HUES64 (cell line): Measurements from ENCODE around the gene USP6NL.

Source experiments
- H3K27ac ChIP-seq: 2 replicates; pipeline ENCODE4 v1.7.0; 2013; ENCODE audit warnings: low read depth, low read length, inconsistent platforms
- H3K27me3 ChIP-seq: 2 replicates; pipeline ENCODE4 v1.6.1; 2013; ENCODE audit warnings: mild to moderate bottlenecking, low read length; ENCODE audit not compliant: insufficient read depth
- H3K36me3 ChIP-seq: 2 replicates; pipeline ENCODE4 v1.6.1; 2013; ENCODE audit warnings: mild to moderate bottlenecking, low read length; ENCODE audit not compliant: insufficient read depth
- H3K4me1 ChIP-seq: 2 replicates; pipeline ENCODE4 v1.6.1; 2013; ENCODE audit warnings: mild to moderate bottlenecking, low read length, moderate library complexity; ENCODE audit not compliant: insufficient read depth
- H3K4me3 ChIP-seq: 2 replicates; pipeline ENCODE4 v1.5.1; 2013; ENCODE audit warnings: mild to moderate bottlenecking, low read length, moderate library complexity
- H3K9ac ChIP-seq: 2 replicates; pipeline ENCODE4 v1.6.1; 2013; ENCODE audit warnings: mild to moderate bottlenecking, low read depth, low read length
- H3K9me3 ChIP-seq: 2 replicates; pipeline ENCODE4 v1.6.1; 2013; ENCODE audit warnings: low read depth, low read length; ENCODE audit not compliant: insufficient read depth
- WGBS: fragments of 150-250, 120-280 bp; methylation state at CpG from one replicate; pipeline ENCODE4 v1.1.7; 2013; ENCODE audit warnings: missing lambda C conversion rate; 5-methylcytosine and 5-hydroxymethylcytosine counted together

The USP6NL gene

GRCh38 chr10:11430421-11431215, 180.8 kb downstream of the USP6NL start:
- no peaks in the 10 kb centered on the region for H3K36me3 ChIP-seq
- 92% methylated on average over 23 of the region's 23 CpGs for WGBS

GRCh38 chr10:11429439-11430052, 181.9 kb downstream of the USP6NL start:
- H3K9ac ChIP-seq: no peak overlapping the region

More at GRCh38 chr10:11430421-11431215, 180.8 kb downstream of the USP6NL start:
- Histone ChIP-seq H3K27ac (no peak overlapping the region), H3K4me3 (no peak overlapping the region), H3K4me1 (peaks cover 20% of the 10 kb centered on the region), H3K9me3 (no peaks in the 10 kb centered on the region), H3K9ac (no peak overlapping the region), H3K27me3 (no peaks in the 10 kb centered on the region)

GRCh38 chr10:11425676-11426075, 185.8 kb downstream of the USP6NL start:
- no peak overlapping the region for H3K9ac ChIP-seq
- no peaks in the 10 kb centered on the region for H3K36me3 ChIP-seq
- 97% methylated on average over 2 of the region's 2 CpGs for WGBS
- H3K4me1 ChIP-seq: peaks cover under 1% of the 10 kb centered on the region; the same call in 1 of the 2 replicates
- H3K27ac ChIP-seq: no peak overlapping the region
- H3K9me3 ChIP-seq: no peaks in the 10 kb centered on the region
- H3K27me3 ChIP-seq: no peaks in the 10 kb centered on the region
- H3K4me3 ChIP-seq: no peak overlapping the region

More at GRCh38 chr10:11429439-11430052, 181.9 kb downstream of the USP6NL start:
- 87% methylated on average over 8 of the region's 8 CpGs for WGBS
- Histone ChIP-seq H3K27ac (no peak overlapping the region), H3K4me3 (no peak overlapping the region), H3K9me3 (no peaks in the 10 kb centered on the region), H3K27me3 (no peaks in the 10 kb centered on the region), H3K4me1 (peaks cover 9% of the 10 kb centered on the region), H3K36me3 (no peaks in the 10 kb centered on the region)

GRCh38 chr10:11425296-11425610, 186.2 kb downstream of the USP6NL start:
- no peaks in the 10 kb centered on the region for H3K36me3 ChIP-seq
- no peaks in the 10 kb centered on the region for H3K4me1 ChIP-seq
- no peak overlapping the region for H3K27ac ChIP-seq
- H3K9me3 ChIP-seq: no peaks in the 10 kb centered on the region
- WGBS: 95% methylated on average over 3 of the region's 3 CpGs
- H3K9ac ChIP-seq: no peak overlapping the region
- no peak overlapping the region for H3K4me3 ChIP-seq
- no peaks in the 10 kb centered on the region for H3K27me3 ChIP-seq

- no peaks in the 10 kb centered on the region for H3K9me3 ChIP-seq
- no peak overlapping the region for H3K27ac ChIP-seq
- no peak overlapping the region for H3K4me3 ChIP-seq
- no peaks in the 10 kb centered on the region for H3K36me3 ChIP-seq
- no peaks in the 10 kb centered on the region for H3K4me1 ChIP-seq
- 31% methylated on average over 10 of the region's 11 CpGs for WGBS
- no peaks in the 10 kb centered on the region for H3K27me3 ChIP-seq
- no peak overlapping the region for H3K9ac ChIP-seq
Measured at GRCh38 chr10:11424456-11425295, 186.8 kb downstream of the USP6NL start.

GRCh38 chr10:11416974-11417373, 194.5 kb downstream of the USP6NL start:
- 94% methylated on average over 2 of the region's 2 CpGs for WGBS
- no peaks in the 10 kb centered on the region for H3K27me3 ChIP-seq
- no peaks in the 10 kb centered on the region for H3K36me3 ChIP-seq
- H3K9me3 ChIP-seq: 0 out of 2 replicates have a peak, but pooled peaks cover 3% of the 10 kb centered on the region
- H3K27ac ChIP-seq: no peak overlapping the region
- no peak overlapping the region for H3K4me3 ChIP-seq
- H3K4me1 ChIP-seq: no peaks in the 10 kb centered on the region
- no peak overlapping the region for H3K9ac ChIP-seq

GRCh38 chr10:11415095-11415494, 196.4 kb downstream of the USP6NL start:
- Histone ChIP-seq H3K9me3 (0 out of 2 replicates have a peak, but pooled peaks cover 3% of the 10 kb centered on the region), H3K9ac (no peak overlapping the region), H3K27me3 (no peaks in the 10 kb centered on the region), H3K27ac (no peak overlapping the region), H3K4me1 (peaks cover 3% of the 10 kb centered on the region; the same call in 1 of the 2 replicates), H3K4me3 (no peak overlapping the region), H3K36me3 (no peaks in the 10 kb centered on the region)
- WGBS: 92% methylated on average over 5 of the region's 5 CpGs

- Histone ChIP-seq H3K36me3 (no peaks in the 10 kb centered on the region), H3K4me3 (no peak overlapping the region), H3K9me3 (0 out of 2 replicates have a peak, but pooled peaks cover 3% of the 10 kb centered on the region), H3K27me3 (no peaks in the 10 kb centered on the region), H3K9ac (no peak overlapping the region), H3K4me1 (peaks cover 6% of the 10 kb centered on the region; the same call in 1 of the 2 replicates), H3K27ac (no peak overlapping the region)
- 92% methylated on average over 7 of the region's 7 CpGs for WGBS
Measured at GRCh38 chr10:11414314-11415038, 197.0 kb downstream of the USP6NL start.

- H3K36me3 ChIP-seq: no peaks in the 10 kb centered on the region
- no peaks in the 10 kb centered on the region for H3K27me3 ChIP-seq
- WGBS: 92% methylated on average over 2 of the region's 2 CpGs
- H3K9me3 ChIP-seq: no peaks in the 10 kb centered on the region
- H3K9ac ChIP-seq: no peak overlapping the region
- no peak overlapping the region for H3K27ac ChIP-seq
- H3K4me1 ChIP-seq: peaks cover 6% of the 10 kb centered on the region; the same call in 1 of the 2 replicates
- H3K4me3 ChIP-seq: no peak overlapping the region
Measured at GRCh38 chr10:11411926-11412545, 199.4 kb downstream of the USP6NL start.

GRCh38 chr10:11409357-11409756, 202.1 kb downstream of the USP6NL start:
- H3K27ac ChIP-seq: no peak overlapping the region
- peaks cover 6% of the 10 kb centered on the region; the same call in 1 of the 2 replicates for H3K4me1 ChIP-seq
- H3K27me3 ChIP-seq: no peaks in the 10 kb centered on the region
- no peaks in the 10 kb centered on the region for H3K36me3 ChIP-seq
- WGBS: 45% methylated on average over 11 of the region's 11 CpGs
- H3K9me3 ChIP-seq: no peaks in the 10 kb centered on the region
- no peak overlapping the region for H3K4me3 ChIP-seq
- H3K9ac ChIP-seq: no peak overlapping the region
